ENCODE measurements around the gene RPUSD4.

The RPUSD4 gene

GRCh38 chr11:126186708-126187529 lies 24.5 kb downstream of the RPUSD4 start:
- CTCF ChIA-PET = no interaction called here
- POLR2A ChIA-PET = no interaction called here

GRCh38 chr11:126186025-126186698 lies 25.3 kb downstream of the RPUSD4 start:
- TF ChIP-seq FOXK2 (IDR thresholded peaks at IDR 0.05) (no peak), SP1 (IDR thresholded peaks at IDR 0.05) (no peak), L3MBTL2 (conservative IDR thresholded peaks at IDR 0.05) (no peak), PKNOX1 (IDR thresholded peaks at IDR 0.05) (no peak), FOXM1 (IDR thresholded peaks at IDR 0.05; ENCODE audit: borderline replicate concordance) (no peak), ZNF384 (IDR thresholded peaks at IDR 0.05) (no peak), ARNT (IDR thresholded peaks at IDR 0.05) (no peak), FOXA1 (IDR thresholded peaks at IDR 0.05) (no peak), NFRKB (IDR thresholded peaks at IDR 0.05) (no peak), LEF1 (IDR thresholded peaks at IDR 0.05; ENCODE audit: borderline replicate concordance) (no peak), HDGF (IDR thresholded peaks at IDR 0.05; ENCODE audit: borderline replicate concordance) (no peak), SUZ12 (IDR thresholded peaks at IDR 0.05) (no peak), BHLHE40 (IDR thresholded peaks at IDR 0.05; ENCODE audit: borderline replicate concordance) (no peak)
- ChIA-PET POLR2A (no interaction called here), CTCF (interaction anchor here (0.6 kb wide), 1 partner anchor 266 kb away, joined by 3 read pairs; no protein-coding TSS in a partner anchor)
- no peak for DNase-seq (ENCODE audit: extremely low spot score)

More at GRCh38 chr11:126186708-126187529, 24.5 kb downstream of the RPUSD4 start:
- no peak for DNase-seq (ENCODE audit: extremely low spot score)
- no peak for TF ChIP-seq FOXK2 (IDR thresholded peaks at IDR 0.05)
- TF ChIP-seq FOXM1 (IDR thresholded peaks at IDR 0.05; ENCODE audit: borderline replicate concordance) = no peak
- no peak for TF ChIP-seq SUZ12 (IDR thresholded peaks at IDR 0.05)
- no peak for TF ChIP-seq ELF4 (IDR thresholded peaks at IDR 0.05)
- TF ChIP-seq FOXA1 (IDR thresholded peaks at IDR 0.05) = no peak
- no peak for TF ChIP-seq L3MBTL2 (conservative IDR thresholded peaks at IDR 0.05)

- POLR2A ChIA-PET = no interaction called here
- TF ChIP-seq PKNOX1 (IDR thresholded peaks at IDR 0.05) = no peak
- no peak for TF ChIP-seq ARNT (IDR thresholded peaks at IDR 0.05)
- TF ChIP-seq LEF1 (IDR thresholded peaks at IDR 0.05; ENCODE audit: borderline replicate concordance) = no peak
- TF ChIP-seq FOXM1 (IDR thresholded peaks at IDR 0.05; ENCODE audit: borderline replicate concordance) = no peak
- TF ChIP-seq FOXK2 (IDR thresholded peaks at IDR 0.05) = no peak
- TF ChIP-seq L3MBTL2 (conservative IDR thresholded peaks at IDR 0.05) = no peak
- no peak for TF ChIP-seq NFRKB (IDR thresholded peaks at IDR 0.05)
- TF ChIP-seq HDGF (IDR thresholded peaks at IDR 0.05; ENCODE audit: borderline replicate concordance) = no peak
- TF ChIP-seq SP1 (IDR thresholded peaks at IDR 0.05) = no peak
- TF ChIP-seq SUZ12 (IDR thresholded peaks at IDR 0.05) = no peak
- no peak for TF ChIP-seq BHLHE40 (IDR thresholded peaks at IDR 0.05; ENCODE audit: borderline replicate concordance)
- TF ChIP-seq TARDBP (IDR thresholded peaks at IDR 0.05) = no peak
- TF ChIP-seq ZNF384 (IDR thresholded peaks at IDR 0.05) = no peak
- TF ChIP-seq ELF4 (IDR thresholded peaks at IDR 0.05) = no peak
- TF ChIP-seq FOXA1 (IDR thresholded peaks at IDR 0.05) = no peak
- no peak for TF ChIP-seq CTBP1 (IDR thresholded peaks at IDR 0.05; ENCODE audit: borderline replicate concordance)
- CTCF ChIA-PET = interaction anchor here (0.6 kb wide), 1 partner anchor 266 kb away, joined by 3 read pairs; no protein-coding TSS in a partner anchor
- no peak for DNase-seq (ENCODE audit: extremely low spot score)
Observed at GRCh38 chr11:126185259-126186024, 26.0 kb downstream of the RPUSD4 start.

- no peak for DNase-seq (ENCODE audit: extremely low spot score)
- TF ChIP-seq LEF1 (IDR thresholded peaks at IDR 0.05; ENCODE audit: borderline replicate concordance) (no peak), PKNOX1 (IDR thresholded peaks at IDR 0.05) (no peak), ELF4 (IDR thresholded peaks at IDR 0.05) (no peak), HDGF (IDR thresholded peaks at IDR 0.05; ENCODE audit: borderline replicate concordance) (no peak), TARDBP (IDR thresholded peaks at IDR 0.05) (no peak), ARNT (IDR thresholded peaks at IDR 0.05) (no peak), SUZ12 (IDR thresholded peaks at IDR 0.05) (no peak), FOXA1 (IDR thresholded peaks at IDR 0.05) (no peak), NFRKB (IDR thresholded peaks at IDR 0.05) (no peak), FOXM1 (IDR thresholded peaks at IDR 0.05; ENCODE audit: borderline replicate concordance) (no peak), BHLHE40 (IDR thresholded peaks at IDR 0.05; ENCODE audit: borderline replicate concordance) (no peak), ZNF384 (IDR thresholded peaks at IDR 0.05) (no peak), SP1 (IDR thresholded peaks at IDR 0.05) (no peak), L3MBTL2 (conservative IDR thresholded peaks at IDR 0.05) (no peak), FOXK2 (IDR thresholded peaks at IDR 0.05) (no peak)
- ChIA-PET CTCF (no interaction called here), POLR2A (no interaction called here)
Observed at GRCh38 chr11:126182787-126183445, 28.5 kb downstream of the RPUSD4 start.
